ENCODE results near the gene TMOD1. TPM values are rescaled to one million over a fixed set of nuclear protein-coding genes. Genes with fewer than 3 reads are reported as not detected.

Gene TMOD1
- polyA plus RNA-seq, 1 of the 3 experiments (the other 2 are of a cell fraction): 0.54 TPM

- TF ChIP-seq EP300 (IDR thresholded peaks at IDR 0.05; ENCODE audit: borderline replicate concordance in 1 of 2, low read depth in 1 of 2, low read length in 1 of 2): no peak
Measured at GRCh38 chr9:97519441-97519970, 18.0 kb downstream of the TMOD1 start (continued).

- Histone ChIP-seq H3K36me3 (replicated peaks in 1 of 2; ENCODE audit: control insufficient read depth in 1 of 2, insufficient read depth in 2 of 2, low read length in 1 of 2) (peaks cover 0 to 3% of the 10 kb centered on the region in 2 experiments), H3K9me3 (no peaks in the 10 kb centered on the region), H3K4me3 (ENCODE audit: low read depth in 2 of 2, low read length in 1 of 2) (no peak overlapping the region), H3K79me2 (ENCODE audit: insufficient read depth) (no peaks in the 10 kb centered on the region), H3F3A (replicated peaks; ENCODE audit: insufficient read depth) (no peaks in the 10 kb centered on the region), H3K27me3 (ENCODE audit: insufficient read depth) (no peaks in the 10 kb centered on the region; the same call in 1 of the 2 replicates), H3K9me2 (no peaks in the 10 kb centered on the region), H3K4me1 (ENCODE audit: control insufficient read depth in 1 of 2, insufficient read depth in 2 of 2, low read depth in 1 of 2, low read length in 1 of 2) (peaks cover 0 to 42% of the 10 kb centered on the region in 2 experiments; a peak in 1 of 4 replicates), H3K4me2 (no peak overlapping the region), H3K27ac (ENCODE audit: low read depth in 2 of 2, low read length in 1 of 2) (no peak overlapping the region; a peak in 1 of 4 replicates), H2AFZ (ENCODE audit: low read depth) (no peak overlapping the region), H3K9ac (no peak overlapping the region), H4K20me1 (ENCODE audit: insufficient read depth) (no peaks in the 10 kb centered on the region)
- WGBS (ENCODE audit: low lambda C conversion rate): 62% methylated on average over 9 of the region's 10 CpGs
- DNase-seq: no peak
- CTCF ChIA-PET: interaction anchor here (2.2 kb wide), 1 partner anchor 77 kb away, joined by 7 read pairs; no protein-coding TSS in a partner anchor
- no peak for TF ChIP-seq RXRA (IDR thresholded peaks at IDR 0.05; ENCODE audit: borderline replicate concordance, low read depth)
- TF ChIP-seq ZBTB33 (IDR thresholded peaks at IDR 0.05; ENCODE audit: borderline replicate concordance, low read depth): no peak
- TF ChIP-seq RAD21 (IDR thresholded peaks at IDR 0.05; ENCODE audit: low read length): no peak
- no peak for TF ChIP-seq TCF12 (IDR thresholded peaks at IDR 0.05)
- no peak for TF ChIP-seq FOXM1 (IDR thresholded peaks at IDR 0.05; ENCODE audit: low read depth)
- no peak for TF ChIP-seq USF1 (IDR thresholded peaks at IDR 0.05; ENCODE audit: borderline replicate concordance, low read depth)
- no peak for TF ChIP-seq CTCF (IDR thresholded peaks at IDR 0.05)
- no peak for TF ChIP-seq FOXJ3 (CRISPR knock-in tag; IDR thresholded peaks at IDR 0.05)
- TF ChIP-seq USF2 (IDR thresholded peaks at IDR 0.05; ENCODE audit: borderline replicate concordance, low read depth, low read length): no peak
- no peak for TF ChIP-seq EP300 (IDR thresholded peaks at IDR 0.05; ENCODE audit: borderline replicate concordance in 1 of 2, low read depth in 1 of 2, low read length in 1 of 2)
- TF ChIP-seq MXI1 (IDR thresholded peaks at IDR 0.05; ENCODE audit: low read depth, low read length): no peak
- POLR2A ChIA-PET: interaction anchor here (0.8 kb wide), 1 partner anchor 11 kb away, joined by 3 read pairs; no protein-coding TSS in a partner anchor
Measured at GRCh38 chr9:97521576-97522333, 20.3 kb downstream of the TMOD1 start.
